B cell (primary cell): Measurements from ENCODE around the gene KRT33A. TPM values are rescaled to one million over a fixed set of nuclear protein-coding genes. Genes with fewer than 3 reads are reported as not detected.

Experiments
- ATAC-seq: fragments of 200-7000 bp; cut with Tn5 transposase; one replicate; pipeline ENCODE4 v1.10.0; 2021; ENCODE audit warnings: low read depth, mild to moderate bottlenecking, moderate number of reproducible peaks, moderate library complexity
- CTCF ChIA-PET: fragments of 350-600 bp; sonication (Branson Sonifier 250); formaldehyde crosslinking; loops from one replicate; lab custom pipeline; 2021; ENCODE audit warnings: antibody characterized with exemption, inconsistent platforms; lab: Charles Lee
- POLR2A ChIA-PET: fragments of 350-600 bp; sonication (Branson Sonifier 250); formaldehyde crosslinking; loops from one replicate; lab custom pipeline; 2021; ENCODE audit warnings: antibody characterized with exemption; lab: Charles Lee
- DNase-seq: peaks from one replicate; pipeline ENCODE4 v3.0.0; 2013
- H2AFZ ChIP-seq: 2 replicates; pipeline ENCODE4 v1.6.1; 2012; ENCODE audit warnings: mild to moderate bottlenecking, low read depth, low read length; ENCODE audit not compliant: insufficient read depth, poor library complexity, severe bottlenecking
- H3K27ac ChIP-seq, 2 donors: 1 replicate in 1 of 2; 2 replicates in 1 of 2; pipeline ENCODE4 v1.5.1; 2012 to 2013; ENCODE audit warnings: low read length in 2 of 2, mild to moderate bottlenecking in 2 of 2, moderate library complexity in 1 of 2
- H3K27me3 ChIP-seq, 4 experiments: fragments of 200-600 bp in 1 of 4; sonication (generic) in 1 of 4; replicated peaks in 1 of 4; 1 replicate in 2 of 4; 2 replicates in 2 of 4; pipeline versions ENCODE4 v1.6.1 to v1.7.0; 2013 to 2016; ENCODE audit warnings: low read length in 3 of 4, mild to moderate bottlenecking in 2 of 4, mixed read lengths in 1 of 4, moderate library complexity in 1 of 4; ENCODE audit not compliant: insufficient read depth in 4 of 4, control insufficient read depth in 3 of 4; ENCODE audit errors: control extremely low read depth in 1 of 4
- H3K36me3 ChIP-seq, 2 experiments: replicated peaks in 1 of 2; 1 replicate in 1 of 2; 2 replicates in 1 of 2; pipeline versions ENCODE4 v1.6.1 to v1.7.1; 2013; ENCODE audit warnings: low read length in 1 of 2; ENCODE audit not compliant: insufficient read depth in 2 of 2, control insufficient read depth in 1 of 2; ENCODE audit errors: control extremely low read depth in 1 of 2, extremely low read depth in 1 of 2
- H3K4me1 ChIP-seq, 2 donors: fragments of 200-600 bp in 1 of 2; sonication (generic) in 1 of 2; 1 replicate in 1 of 2; 2 replicates in 1 of 2; pipeline versions ENCODE4 v1.5.1 to v1.6.1; 2013 to 2017; ENCODE audit warnings: low read length in 2 of 2; ENCODE audit not compliant: control insufficient read depth in 2 of 2, insufficient read depth in 2 of 2
- H3K4me2 ChIP-seq: replicated peaks from 2 replicates; pipeline ENCODE3; 2012; ENCODE audit warnings: mild to moderate bottlenecking, low read depth, low read length; ENCODE audit not compliant: poor library complexity, severe bottlenecking
- H3K4me3 ChIP-seq, 5 experiments: fragments of 200-600 bp in 1 of 5; sonication (generic) in 1 of 5; 1 replicate in 3 of 5; 2 replicates in 2 of 5; pipeline versions ENCODE4 v1.5.1 to v1.7.0; 2011 to 2016; ENCODE audit warnings: low read length in 4 of 5, mild to moderate bottlenecking in 4 of 5, low read depth in 2 of 5, control low read depth in 1 of 5, moderate library complexity in 1 of 5; ENCODE audit not compliant: insufficient read depth in 1 of 5; ENCODE audit errors: control extremely low read depth in 1 of 5, extremely low read depth in 1 of 5
- H3K79me2 ChIP-seq: fragments of 200-600 bp; sonication (generic); one replicate; pipeline ENCODE4 v1.6.0; 2016; ENCODE audit warnings: low read length; ENCODE audit not compliant: control insufficient read depth, insufficient read depth
- H3K9ac ChIP-seq: fragments of 200-600 bp; sonication (generic); 2 replicates; pipeline ENCODE4 v1.6.1; 2017; ENCODE audit warnings: mild to moderate bottlenecking, low read length, moderate library complexity
- H3K9me3 ChIP-seq, 3 donors: one replicate each; pipeline versions ENCODE4 v1.6.1 to v1.7.1; 2013; ENCODE audit warnings: low read length in 2 of 3; ENCODE audit not compliant: control insufficient read depth in 2 of 3, insufficient read depth in 1 of 3; ENCODE audit errors: control extremely low read depth in 1 of 3
- H4K20me1 ChIP-seq: 2 replicates; pipeline ENCODE4 v1.6.0; 2012; ENCODE audit warnings: mild to moderate bottlenecking, low read length; ENCODE audit not compliant: insufficient read depth, control insufficient read depth, poor library complexity, severe bottlenecking
- H3K27ac Mint-ChIP-seq: one replicate; pipeline ENCODE4 v1.8.0; 2021; ENCODE audit warnings: mixed read lengths
- H3K27me3 Mint-ChIP-seq: one replicate; pipeline ENCODE4 v1.8.0; 2021; ENCODE audit warnings: mixed read lengths
- H3K4me1 Mint-ChIP-seq: one replicate; pipeline ENCODE4 v1.8.0; 2021; ENCODE audit warnings: mixed read lengths
- H3K4me3 Mint-ChIP-seq: one replicate; pipeline ENCODE4 v1.8.0; 2021; ENCODE audit warnings: mixed read lengths
- H3K9me3 Mint-ChIP-seq: one replicate; pipeline ENCODE4 v1.8.0; 2022; ENCODE audit warnings: mixed read lengths; ENCODE audit not compliant: insufficient read depth
- CTCF ChIP-seq: fragments of 200-600 bp; IDR thresholded peaks from one replicate; pipeline ENCODE4 v1.8.0; 2022; ENCODE audit warnings: antibody characterized with exemption, mild to moderate bottlenecking
- EZH2 ChIP-seq: IDR thresholded peaks from 2 replicates; pipeline ENCODE4 v1.6.1; 2012; ENCODE audit warnings: borderline replicate concordance, low read depth, mild to moderate bottlenecking, moderate library complexity, low read length; ENCODE audit not compliant: insufficient read depth, poor library complexity, severe bottlenecking
- WGBS: methylation state at CpG from one replicate; pipeline ENCODE4 v1.1.5; 2013; ENCODE audit warnings: missing lambda C conversion rate; ENCODE audit not compliant: insufficient coverage; 5-methylcytosine and 5-hydroxymethylcytosine counted together
- intact Hi-C: fragments of 100-400 bp; cut with micrococcal nuclease; formaldehyde crosslinking; loops from one replicate; pipeline ENCODE4 v1.10.0; 2022
- polyA plus RNA-seq: library from polyadenylated mRNA; depleted of rRNA; stranded (reverse); fragments of >200 nt; gene quantifications from 2 replicates; pipeline ENCODE4 v1.2.3, GENCODE V29; 2012
- total RNA-seq, 2 donors: library from RNA; stranded (reverse); fragments of 120-200 nt in 1 of 2; gene quantifications; 1 replicate in 1 of 2; 2 replicates in 1 of 2; pipeline versions ENCODE4 v1.2.3 to v1.2.4, GENCODE V29; 2013 to 2022

Gene KRT33A
- total and polyA plus RNA-seq, 2 donors (not counting 1 experiment from before 2014, with no cell fraction given): not detected

- Histone ChIP-seq H4K20me1 (no peaks in the 10 kb centered on the region), H3K9ac (no peak overlapping the region), H3K4me2 (no peak overlapping the region), H3K79me2 (no peaks in the 10 kb centered on the region), H3K4me3 (no peak overlapping the region), H3K27ac (no peak overlapping the region), H3K9me3 (no peaks in the 10 kb centered on the region), H3K36me3 (no peaks in the 10 kb centered on the region), H3K27me3 (peaks cover 0 to 3% (median 0%) of the 10 kb centered on the region in 4 experiments), H2AFZ (no peak overlapping the region), H3K4me1 (peaks cover 29 to 30% of the 10 kb centered on the region in 2 donors)
- Mint-ChIP-seq H3K27ac (no peak overlapping the region), H3K27me3 (peaks cover 9% of the 10 kb centered on the region), H3K4me3 (no peak overlapping the region), H3K9me3 (no peaks in the 10 kb centered on the region), H3K4me1 (peaks cover 36% of the 10 kb centered on the region)
- intact Hi-C loops: no loop called here
- DNase-seq (no peak), ATAC-seq (no peak)
- ChIA-PET CTCF (interaction anchor here (1.6 kb wide), 1 partner anchor 11 kb away, joined by 5 read pairs; no protein-coding TSS in a partner anchor), POLR2A (no interaction called here)
- 86% methylated on average over 1 of the region's 1 CpG for WGBS
- TF ChIP-seq EZH2: no peak
- no peak for TF ChIP-seq CTCF
These were observed 39.5 kb downstream of the KRT33A start for GRCh38 chr17:41311111-41311510.

- TF ChIP-seq CTCF (no peak), EZH2 (no peak)
- WGBS: 6% methylated on average over 6 of the region's 7 CpGs
- H2AFZ ChIP-seq: peak within 1 kb of the TSS; percentile 58
- Mint-ChIP-seq H3K9me3 (no peaks in the 10 kb centered on the region), H3K4me3 (peak within 1 kb of the TSS; percentile 78), H3K27me3 (peaks cover 1% of the 10 kb centered on the region), H3K27ac (peak within 1 kb of the TSS; percentile 94), H3K4me1 (peaks cover 41% of the 10 kb centered on the region)
- ChIA-PET POLR2A (interaction anchor here (0.6 to 1.4 kb wide), 2 partner anchors 470 to 490 kb away, joined by 3 to 9 read pairs; no protein-coding TSS in a partner anchor), CTCF (interaction anchor here (1.0 to 3.1 kb wide), 7 partner anchors 14 to 694 kb away, joined by 3 to 24 read pairs (median 4); no protein-coding TSS in a partner anchor)
- ATAC-seq: peak; percentile 31
- peak within 1 kb of the TSS; percentile 86 for H3K27ac ChIP-seq
- H3K36me3 ChIP-seq: no peaks in the 10 kb centered on the region
- peaks cover 29 to 30% of the 10 kb centered on the region in 2 donors for H3K4me1 ChIP-seq
- no peaks in the 10 kb centered on the region for H4K20me1 ChIP-seq
- peak within 1 kb of the TSS; percentile 69 for H3K4me2 ChIP-seq
- peak within 1 kb of the TSS in 4 of 5 experiments; percentile 13 to 36 (median 26) for H3K4me3 ChIP-seq
- no peaks in the 10 kb centered on the region for H3K79me2 ChIP-seq
- H3K27me3 ChIP-seq: peaks cover 0 to 3% (median 0%) of the 10 kb centered on the region in 4 experiments
- H3K9me3 ChIP-seq: no peaks in the 10 kb centered on the region
- peak within 1 kb of the TSS; percentile 40 for H3K9ac ChIP-seq
- no peak for DNase-seq
- intact Hi-C loops: loop anchor here (1.0 to 5.0 kb wide), 2 partner anchors 13 to 187 kb away; partner anchors contain the start of gene KRTAP4-12
These were observed 41.7 kb downstream of the KRT33A start, which contains the start of gene KRTAP16-1 for GRCh38 chr17:41308918-41309359. KRTAP16-1 (minus strand) TSS chr17:41309309; CDS start chr17:41309253, 56 bp downstream.
